ENCODE measurements around the gene KDM7A. TPM values are rescaled to one million over a fixed set of nuclear protein-coding genes. Genes with fewer than 3 reads are reported as not detected.

The KDM7A gene
- total and polyA plus RNA-seq, 2 donors from 2014 or later = 2.2 to 14.2 TPM

DNA sequence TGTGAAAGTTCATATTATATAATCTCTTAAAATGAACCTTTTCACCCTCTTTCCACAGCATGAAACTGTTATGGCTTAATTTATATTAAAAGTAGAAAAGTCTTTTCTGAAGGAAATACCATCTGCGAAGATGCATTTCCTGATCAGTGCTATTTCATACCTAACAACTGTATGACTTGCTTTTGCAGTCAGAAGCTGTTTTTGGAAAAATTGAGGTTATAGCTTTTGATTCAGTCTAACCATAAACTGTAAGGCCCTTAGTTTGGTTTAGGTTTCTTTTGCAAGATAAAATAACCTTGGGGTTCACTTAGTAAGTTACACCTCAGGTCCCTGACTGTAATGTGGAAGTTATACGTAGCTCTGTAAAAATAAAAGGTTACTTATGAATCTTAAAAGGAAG is 91.3 kb downstream of the KDM7A start:
- Histone ChIP-seq H3K27me3 (ENCODE audit: control insufficient read depth, insufficient read depth, low read length) (no peaks in the 10 kb centered on the region), H3K27ac (ENCODE audit: low read depth in 2 of 2, low read length in 2 of 2) (no peak overlapping the region), H3K9me3 (ENCODE audit: control insufficient read depth in 2 of 3, insufficient read depth in 1 of 3, low read length in 3 of 3) (no peaks in the 10 kb centered on the region), H3K9ac (ENCODE audit: low read length in 3 of 3) (no peak overlapping the region), H3K4me3 (ENCODE audit: low read length in 3 of 3) (no peak overlapping the region), H3K36me3 (ENCODE audit: control insufficient read depth in 2 of 3, insufficient read depth in 3 of 3, low read length in 3 of 3) (peaks cover 0 to 5% (median 0%) of the 10 kb centered on the region in 3 donors), H3K4me1 (ENCODE audit: control insufficient read depth in 2 of 3, insufficient read depth in 2 of 3, low read depth in 1 of 3, low read length in 3 of 3) (no peaks in the 10 kb centered on the region)
- no peak for FAIRE-seq
- no peak for DNase-seq
- intact Hi-C loops (cut with DNase I) = no loop called here
- TF ChIP-seq, protein P1, sequence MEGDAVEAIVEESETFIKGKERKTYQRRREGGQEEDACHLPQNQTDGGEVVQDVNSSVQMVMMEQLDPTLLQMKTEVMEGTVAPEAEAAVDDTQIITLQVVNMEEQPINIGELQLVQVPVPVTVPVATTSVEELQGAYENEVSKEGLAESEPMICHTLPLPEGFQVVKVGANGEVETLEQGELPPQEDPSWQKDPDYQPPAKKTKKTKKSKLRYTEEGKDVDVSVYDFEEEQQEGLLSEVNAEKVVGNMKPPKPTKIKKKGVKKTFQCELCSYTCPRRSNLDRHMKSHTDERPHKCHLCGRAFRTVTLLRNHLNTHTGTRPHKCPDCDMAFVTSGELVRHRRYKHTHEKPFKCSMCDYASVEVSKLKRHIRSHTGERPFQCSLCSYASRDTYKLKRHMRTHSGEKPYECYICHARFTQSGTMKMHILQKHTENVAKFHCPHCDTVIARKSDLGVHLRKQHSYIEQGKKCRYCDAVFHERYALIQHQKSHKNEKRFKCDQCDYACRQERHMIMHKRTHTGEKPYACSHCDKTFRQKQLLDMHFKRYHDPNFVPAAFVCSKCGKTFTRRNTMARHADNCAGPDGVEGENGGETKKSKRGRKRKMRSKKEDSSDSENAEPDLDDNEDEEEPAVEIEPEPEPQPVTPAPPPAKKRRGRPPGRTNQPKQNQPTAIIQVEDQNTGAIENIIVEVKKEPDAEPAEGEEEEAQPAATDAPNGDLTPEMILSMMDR (IDR thresholded peaks at IDR 0.05; ENCODE audit: borderline replicate concordance, extremely low read depth, insufficient read depth) = no peak

DNA sequence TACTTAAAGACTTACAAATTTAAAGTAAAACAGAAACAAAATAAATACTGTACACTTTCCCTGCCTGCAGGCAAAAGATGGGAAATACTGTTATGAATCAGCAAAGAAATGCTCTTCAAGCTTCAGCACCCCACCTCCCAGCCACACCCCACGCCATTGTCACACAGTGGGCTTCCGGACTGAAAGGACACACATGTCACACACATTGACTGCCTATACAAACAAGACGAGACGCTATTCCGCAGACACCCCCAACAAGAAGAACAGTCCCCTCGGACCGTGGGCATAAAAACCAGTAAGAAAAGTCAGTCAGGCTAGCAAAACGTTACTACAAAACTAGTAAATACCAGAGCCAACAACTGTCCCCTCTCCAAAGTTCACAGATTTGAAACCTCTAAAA is 91.8 kb downstream of the KDM7A start:
- H3K27me3 ChIP-seq (ENCODE audit: control insufficient read depth, insufficient read depth, low read length) = no peaks in the 10 kb centered on the region
- peaks cover 0 to 5% (median 0%) of the 10 kb centered on the region in 3 donors for H3K36me3 ChIP-seq (ENCODE audit: control insufficient read depth in 2 of 3, insufficient read depth in 3 of 3, low read length in 3 of 3)
- FAIRE-seq (no peak), DNase-seq (no peak)
- H3K9me3 ChIP-seq (ENCODE audit: control insufficient read depth in 2 of 3, insufficient read depth in 1 of 3, low read length in 3 of 3) = no peaks in the 10 kb centered on the region
- H3K4me1 ChIP-seq (ENCODE audit: control insufficient read depth in 2 of 3, insufficient read depth in 2 of 3, low read depth in 1 of 3, low read length in 3 of 3) = no peaks in the 10 kb centered on the region
- H3K9ac ChIP-seq (ENCODE audit: low read length in 3 of 3) = no peak overlapping the region
- intact Hi-C loops (cut with DNase I) = no loop called here
- no peak overlapping the region for H3K27ac ChIP-seq (ENCODE audit: low read depth in 2 of 2, low read length in 2 of 2)
- TF ChIP-seq, protein P1 (IDR thresholded peaks at IDR 0.05; ENCODE audit: borderline replicate concordance, extremely low read depth, insufficient read depth) = no peak
- no peak overlapping the region for H3K4me3 ChIP-seq (ENCODE audit: low read length in 3 of 3)

DNA sequence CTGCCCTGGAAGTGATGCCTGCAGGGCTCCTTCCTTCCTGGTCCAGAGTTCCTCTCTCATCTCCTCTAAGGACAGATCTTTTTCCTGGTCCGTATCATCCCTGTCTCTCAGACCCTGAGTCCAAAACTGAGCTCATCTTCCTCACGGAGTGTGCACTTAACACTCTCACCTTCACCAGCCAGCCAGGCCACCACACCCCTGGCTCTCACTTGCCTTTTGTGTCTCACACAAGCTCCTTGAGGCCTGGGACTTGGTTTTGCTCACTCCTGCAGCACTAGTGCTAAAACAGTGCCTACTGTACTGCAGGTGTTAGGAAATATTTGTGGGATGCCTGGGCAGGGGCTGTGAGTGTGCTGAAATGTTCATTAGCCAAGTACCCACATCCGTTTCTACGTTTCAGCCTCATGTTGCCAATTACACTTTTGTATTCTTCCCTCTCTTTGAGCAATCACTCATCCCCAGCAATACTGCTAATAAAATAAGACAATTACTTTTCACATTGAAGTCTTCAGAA is 92.6 kb downstream of the KDM7A start:
- Histone ChIP-seq H3K27me3 (ENCODE audit: control insufficient read depth, insufficient read depth, low read length) (no peaks in the 10 kb centered on the region), H3K36me3 (ENCODE audit: control insufficient read depth in 2 of 3, insufficient read depth in 3 of 3, low read length in 3 of 3) (peaks cover 0 to 5% (median 0%) of the 10 kb centered on the region in 3 donors), H3K4me1 (ENCODE audit: control insufficient read depth in 2 of 3, insufficient read depth in 2 of 3, low read depth in 1 of 3, low read length in 3 of 3) (no peaks in the 10 kb centered on the region), H3K4me3 (ENCODE audit: low read length in 3 of 3) (no peak overlapping the region), H3K9me3 (ENCODE audit: control insufficient read depth in 2 of 3, insufficient read depth in 1 of 3, low read length in 3 of 3) (no peaks in the 10 kb centered on the region), H3K27ac (ENCODE audit: low read depth in 2 of 2, low read length in 2 of 2) (no peak overlapping the region), H3K9ac (ENCODE audit: low read length in 3 of 3) (no peak overlapping the region)
- TF ChIP-seq, protein P1 (IDR thresholded peaks at IDR 0.05; ENCODE audit: borderline replicate concordance, extremely low read depth, insufficient read depth) = no peak
- no peak for DNase-seq
- intact Hi-C loops (cut with DNase I) = no loop called here
- FAIRE-seq = no peak

DNA sequence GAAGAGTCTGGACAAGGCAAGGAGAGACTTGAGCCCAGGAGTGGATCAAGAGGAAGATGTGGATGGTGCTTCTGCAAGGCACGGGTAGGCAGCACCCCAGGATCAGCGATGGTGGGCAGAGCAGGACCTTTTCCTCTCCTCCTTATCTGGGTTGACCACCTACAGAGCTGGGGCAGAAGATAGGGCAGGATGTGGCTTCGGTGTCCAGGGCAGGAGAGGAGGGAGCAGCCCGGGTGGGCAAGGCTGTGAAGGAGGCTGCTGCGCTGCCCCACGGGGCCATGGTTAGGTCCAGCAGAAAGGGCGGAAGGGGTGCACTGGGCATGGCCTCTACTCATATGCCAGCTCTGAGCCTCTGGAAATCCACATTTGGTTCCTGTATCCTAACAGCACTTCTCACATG is 94.0 kb downstream of the KDM7A start:
- no peak overlapping the region for H3K4me3 ChIP-seq (ENCODE audit: low read length in 3 of 3)
- peaks cover 0 to 5% (median 0%) of the 10 kb centered on the region in 3 donors for H3K36me3 ChIP-seq (ENCODE audit: control insufficient read depth in 2 of 3, insufficient read depth in 3 of 3, low read length in 3 of 3)
- H3K27ac ChIP-seq (ENCODE audit: low read depth in 2 of 2, low read length in 2 of 2) = no peak overlapping the region
- H3K9ac ChIP-seq (ENCODE audit: low read length in 3 of 3) = no peak overlapping the region
- FAIRE-seq (no peak), DNase-seq (no peak)
- TF ChIP-seq, protein P1 (IDR thresholded peaks at IDR 0.05; ENCODE audit: borderline replicate concordance, extremely low read depth, insufficient read depth) = no peak
- H3K27me3 ChIP-seq (ENCODE audit: control insufficient read depth, insufficient read depth, low read length) = no peaks in the 10 kb centered on the region
- no peaks in the 10 kb centered on the region for H3K4me1 ChIP-seq (ENCODE audit: control insufficient read depth in 2 of 3, insufficient read depth in 2 of 3, low read depth in 1 of 3, low read length in 3 of 3)
- H3K9me3 ChIP-seq (ENCODE audit: control insufficient read depth in 2 of 3, insufficient read depth in 1 of 3, low read length in 3 of 3) = no peaks in the 10 kb centered on the region
- intact Hi-C loops (cut with DNase I) = no loop called here

All from kidney (tissue), 14 donors.